SK-N-SH treated with all-trans-retinoic acid at 6 μM for 48 hours (cell line): Measurements from ENCODE around the gene IKBKE.

ENCODE experiments used
- ATAC-seq: fragments of 200-7000 bp; cut with Tn5 transposase; 3 replicates; pipeline ENCODE4 v1.9.1; 2020; ENCODE audit warnings: mild to moderate bottlenecking, moderate library complexity
- ARNTL ChIP-seq: fragments of 450-650 bp; formaldehyde crosslinking; IDR thresholded peaks from 2 replicates; pipeline ENCODE4 v1.5.0; 2020; ENCODE audit warnings: low read depth, mild to moderate bottlenecking, moderate library complexity, borderline replicate concordance
- BACH2 ChIP-seq: fragments of 250-450 bp; sonication (Bioruptor Pico); IDR thresholded peaks from 2 replicates; pipeline ENCODE4 v1.9.0; 2021; ENCODE audit warnings: mild to moderate bottlenecking, borderline replicate concordance
- CREB5 ChIP-seq: fragments of 250-450 bp; sonication (Bioruptor Pico); IDR thresholded peaks from 2 replicates; pipeline ENCODE4 v1.5.1; 2020; ENCODE audit warnings: low read depth, mild to moderate bottlenecking, moderate library complexity
- CSRNP3 ChIP-seq: fragments of 250-450 bp; sonication (Bioruptor Pico); IDR thresholded peaks from 2 replicates; pipeline ENCODE4 v1.5.1; 2021; ENCODE audit warnings: mild to moderate bottlenecking, moderate library complexity
- ESRRG ChIP-seq: fragments of 250-450 bp; sonication (Bioruptor Pico); IDR thresholded peaks from 2 replicates; pipeline ENCODE4 v1.6.1; 2021; ENCODE audit warnings: mild to moderate bottlenecking
- GLIS3 ChIP-seq: fragments of 250-450 bp; sonication (Bioruptor Pico); IDR thresholded peaks from 2 replicates; pipeline ENCODE4 v1.5.0; 2020; ENCODE audit warnings: mild to moderate bottlenecking, moderate library complexity
- OSR1 ChIP-seq: fragments of 250-450 bp; sonication (Bioruptor Pico); IDR thresholded peaks from 2 replicates; pipeline ENCODE4 v1.8.0; 2022; ENCODE audit warnings: moderate library complexity, mild to moderate bottlenecking, inconsistent platforms
- PATZ1 ChIP-seq: fragments of 250-450 bp; sonication (Bioruptor Pico); IDR thresholded peaks from 2 replicates; pipeline ENCODE4 v1.8.0; 2020; ENCODE audit warnings: mild to moderate bottlenecking, moderate library complexity, borderline replicate concordance
- POU6F1 ChIP-seq: fragments of 250-450 bp; sonication (Bioruptor Pico); IDR thresholded peaks from 2 replicates; pipeline ENCODE4 v1.8.0; 2021; ENCODE audit warnings: low read depth, mild to moderate bottlenecking, moderate library complexity, borderline replicate concordance
- PPARA ChIP-seq: fragments of 250-450 bp; sonication (Bioruptor Pico); IDR thresholded peaks from 2 replicates; pipeline ENCODE4 v1.5.0; 2020; ENCODE audit warnings: mild to moderate bottlenecking, borderline replicate concordance
- TCF4 ChIP-seq: fragments of 250-450 bp; sonication (Bioruptor Pico); IDR thresholded peaks from 2 replicates; pipeline ENCODE4 v1.8.0; 2021; ENCODE audit warnings: mild to moderate bottlenecking, moderate library complexity, borderline replicate concordance
- TSHZ2 ChIP-seq: fragments of 250-450 bp; sonication (Bioruptor Pico); IDR thresholded peaks from 2 replicates; pipeline ENCODE4 v1.5.0; 2020; ENCODE audit warnings: mild to moderate bottlenecking, moderate library complexity
- ZFP3 ChIP-seq: fragments of 250-450 bp; sonication (Bioruptor Pico); IDR thresholded peaks from 2 replicates; pipeline ENCODE4 v1.5.0; 2020; ENCODE audit warnings: mild to moderate bottlenecking, moderate library complexity
- ZFP30 ChIP-seq: fragments of 450-650 bp; formaldehyde crosslinking; IDR thresholded peaks from 2 replicates; pipeline ENCODE4 v1.5.0; 2022; ENCODE audit warnings: mild to moderate bottlenecking, moderate library complexity
- ZNF70 ChIP-seq: fragments of 450-650 bp; formaldehyde crosslinking; IDR thresholded peaks from 2 replicates; pipeline ENCODE4 v1.5.0; 2020; ENCODE audit warnings: mild to moderate bottlenecking, moderate library complexity
- ZNF8 ChIP-seq: fragments of 450-650 bp; formaldehyde crosslinking; IDR thresholded peaks from 2 replicates; pipeline ENCODE4 v1.5.0; 2020; ENCODE audit warnings: mild to moderate bottlenecking, moderate library complexity

Gene IKBKE

GRCh38 chr1:206455666-206456344 lies 14.5 kb upstream of the IKBKE start:
- TF ChIP-seq TCF4 (CRISPR knock-in tag) (no peak; the same call in 1 of the 2 replicates), PATZ1 (CRISPR knock-in tag) (peak; percentile 39; the same call in 1 of the 2 replicates), TSHZ2 (CRISPR knock-in tag) (peak; percentile 49; the same call in 1 of the 2 replicates)
- ATAC-seq = peak; percentile 72

- peak; percentile 42; the same call in 2 of the 3 replicates for ATAC-seq
- TF ChIP-seq BACH2 (no peak), CREB5 (no peak), OSR1 (no peak), ARNTL (CRISPR knock-in tag) (no peak), ZFP30 (no peak), PATZ1 (CRISPR knock-in tag) (no peak), GLIS3 (no peak), PPARA (CRISPR knock-in tag) (no peak), ZFP3 (CRISPR knock-in tag) (no peak), TSHZ2 (CRISPR knock-in tag) (no peak), ESRRG (CRISPR knock-in tag) (no peak), ZNF8 (CRISPR knock-in tag) (no peak)
- TF ChIP-seq, all 23 proteins: peak for 0
These were observed 13.5 kb upstream of the IKBKE start for GRCh38 chr1:206456577-206457370.

GRCh38 chr1:206457408-206458120 lies 12.7 kb upstream of the IKBKE start:
- ATAC-seq = peak; percentile 1; the same call in 1 of the 3 replicates
- TF ChIP-seq CSRNP3 (no peak), ZNF70 (CRISPR knock-in tag) (no peak; the same call in 1 of the 2 replicates), PATZ1 (CRISPR knock-in tag) (no peak), POU6F1 (no peak)
